ENCODE data around the gene NBR1.
A peak's percentile ranks its signal among the peaks of the same experiment; 100 is the strongest.
"Not testable (repeated sequence)": the region's sequence is repeated elsewhere in the genome, so short reads cannot be mapped to it uniquely, and the experiment has no call there.

The NBR1 gene

GRCh38 chr17:43219001-43219400 lies 48.0 kb downstream of the NBR1 start:
- peaks cover 50% of the 10 kb centered on the region for H3K4me1 Mint-ChIP-seq
- H3K9me3 Mint-ChIP-seq: no peaks in the 10 kb centered on the region
- peak overlapping the region; percentile 9 to 91 for H3K27ac Mint-ChIP-seq
- no peak for DNase-seq
- no peak for ATAC-seq
- no peak overlapping the region for H3K4me3 Mint-ChIP-seq
- H3K27me3 Mint-ChIP-seq: no peaks in the 10 kb centered on the region

DNA sequence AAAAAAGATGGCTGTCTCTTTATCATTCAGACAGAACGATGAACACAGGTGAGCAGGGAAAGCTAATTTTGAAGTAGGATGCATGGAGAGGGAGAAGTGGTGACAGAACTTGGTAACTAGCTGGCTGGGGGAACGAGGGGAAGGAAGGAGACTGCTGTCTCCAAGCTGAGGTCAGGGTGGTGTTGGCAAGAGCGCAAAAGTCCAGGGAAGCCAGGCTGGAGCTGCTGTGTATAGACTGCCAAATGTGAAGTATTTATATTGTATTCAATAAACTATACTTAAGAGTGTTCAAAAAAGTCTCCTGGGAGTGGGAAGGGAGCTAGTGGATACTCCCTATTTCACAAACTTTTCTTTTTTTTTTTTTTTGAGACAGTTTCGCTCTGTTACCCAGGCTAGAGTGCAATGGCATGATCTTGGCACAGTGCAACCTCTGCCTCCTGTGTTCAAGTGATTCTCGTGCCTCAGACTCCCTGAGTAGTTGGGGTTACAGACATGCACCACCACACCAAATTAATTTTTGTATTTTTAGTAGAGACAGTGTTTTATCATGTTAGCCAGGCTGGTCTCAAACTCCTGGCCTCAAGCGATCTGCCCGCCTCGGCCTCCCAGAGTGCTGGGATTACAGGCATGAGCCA lies 48.8 kb downstream of the NBR1 start:
- Mint-ChIP-seq H3K4me1 (peaks cover 48% of the 10 kb centered on the region), H3K27ac (peak overlapping the region in 1 of 2 donors; percentile 44), H3K4me3 (no peak overlapping the region), H3K9me3 (no peaks in the 10 kb centered on the region), H3K27me3 (no peaks in the 10 kb centered on the region)
- ATAC-seq: no peak
- DNase-seq: no peak

DNA sequence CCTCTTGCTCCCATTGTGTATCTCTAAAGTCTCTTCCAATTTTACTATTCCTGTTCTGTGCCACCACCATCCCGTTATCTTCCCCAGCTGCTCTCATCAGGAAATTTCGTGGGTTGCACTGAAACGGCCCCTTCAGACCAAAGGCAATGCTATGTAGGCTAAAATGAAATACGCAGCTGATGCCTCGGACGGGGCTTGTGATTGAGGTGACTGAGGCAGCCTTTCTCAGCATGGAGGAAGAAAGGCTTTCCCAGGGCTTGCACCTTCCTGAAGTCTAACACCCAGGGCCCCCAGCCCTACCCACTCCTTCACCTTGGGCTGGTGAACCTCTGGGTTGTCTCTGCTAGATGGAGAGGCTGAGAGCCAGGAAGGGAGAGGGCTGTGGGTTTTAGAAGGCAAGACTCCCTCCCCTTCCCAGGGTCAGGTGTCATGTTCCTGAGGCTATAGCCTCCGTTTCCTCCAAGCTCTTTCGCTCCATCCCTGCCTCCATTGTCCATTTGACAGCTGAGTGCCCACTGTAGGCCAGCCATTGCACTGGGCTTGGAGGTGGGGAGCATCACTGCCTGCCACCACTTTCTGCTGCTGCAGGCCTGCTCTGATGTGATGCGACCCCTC lies 49.6 kb downstream of the NBR1 start:
- no peak overlapping the region for H3K4me3 Mint-ChIP-seq
- DNase-seq: no peak
- H3K4me1 Mint-ChIP-seq: peaks cover 48% of the 10 kb centered on the region
- no peak overlapping the region for H3K27ac Mint-ChIP-seq
- no peaks in the 10 kb centered on the region for H3K27me3 Mint-ChIP-seq
- no peaks in the 10 kb centered on the region for H3K9me3 Mint-ChIP-seq
- no peak for ATAC-seq

DNA sequence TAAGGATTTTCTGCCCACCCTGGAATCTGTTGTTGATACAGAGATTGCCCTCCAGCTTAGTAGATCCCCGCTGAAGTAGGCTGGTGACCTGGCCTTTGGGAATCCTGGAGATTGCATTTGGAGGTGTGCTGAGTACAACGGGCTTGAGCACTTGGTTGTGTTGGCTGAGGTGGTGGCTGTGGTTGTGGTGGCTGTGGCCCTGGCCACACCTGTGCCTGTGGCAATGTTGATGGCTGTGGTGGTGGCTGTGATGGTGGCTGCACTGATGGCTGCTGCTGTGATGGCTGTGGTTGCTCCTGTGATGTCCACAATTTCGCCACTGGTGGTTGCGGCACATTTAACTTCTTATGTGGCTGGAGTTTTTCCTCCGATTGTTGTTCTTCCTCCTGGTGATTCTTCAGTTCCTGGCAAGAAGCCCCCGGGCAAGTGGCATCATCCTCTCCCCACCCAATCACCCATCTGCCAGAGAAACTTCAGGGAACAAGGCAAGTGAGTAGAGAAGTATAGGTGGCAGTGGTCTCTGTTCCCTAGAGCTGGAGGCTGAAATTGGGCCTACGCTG lies 53.2 kb downstream of the NBR1 start:
- DNase-seq (no peak), ATAC-seq (no peak)
- Mint-ChIP-seq H3K27me3 (no peaks in the 10 kb centered on the region), H3K4me1 (peaks cover 12% of the 10 kb centered on the region), H3K27ac (peak overlapping the region in 1 of 2 donors; percentile 42), H3K9me3 (no peaks in the 10 kb centered on the region), H3K4me3 (no peak overlapping the region)

DNA sequence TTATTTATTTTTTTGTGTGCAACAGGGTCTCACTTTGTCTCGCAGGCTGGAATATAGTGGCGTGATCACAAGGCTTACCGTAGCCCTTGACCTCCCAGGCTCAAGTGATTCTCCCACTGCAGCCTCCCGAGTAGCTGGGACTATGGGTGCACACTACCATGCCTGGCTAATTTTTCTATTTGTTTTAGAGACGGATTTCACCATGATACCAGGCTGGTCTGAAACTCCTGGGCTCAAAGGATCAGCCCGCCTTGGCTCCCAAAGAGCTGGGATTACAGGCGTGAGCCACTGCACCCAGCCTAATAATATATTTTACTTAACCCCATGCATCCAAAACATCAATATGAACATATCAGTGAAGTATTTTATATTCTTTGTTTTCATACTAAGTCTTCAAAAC lies 55.4 kb downstream of the NBR1 start:
- H3K27ac Mint-ChIP-seq: no peak overlapping the region
- no peak overlapping the region for H3K4me3 Mint-ChIP-seq
- H3K4me1 Mint-ChIP-seq: peaks cover 3% of the 10 kb centered on the region
- no peak for DNase-seq
- no peaks in the 10 kb centered on the region for H3K9me3 Mint-ChIP-seq
- H3K27me3 Mint-ChIP-seq: no peaks in the 10 kb centered on the region
- ATAC-seq: no peak

GRCh38 chr17:43228020-43228782 lies 57.2 kb downstream of the NBR1 start, which contains the start of gene CCDC200:
Gene CCDC200 (minus strand): TSS chr17:43228623. CDS start chr17:43228554, 69 bp downstream.
- H3K9me3 Mint-ChIP-seq, DNase-seq, H3K27ac Mint-ChIP-seq, H3K4me1 Mint-ChIP-seq, ATAC-seq, H3K4me3 Mint-ChIP-seq, H3K27me3 Mint-ChIP-seq: not testable (repeated sequence)

DNA sequence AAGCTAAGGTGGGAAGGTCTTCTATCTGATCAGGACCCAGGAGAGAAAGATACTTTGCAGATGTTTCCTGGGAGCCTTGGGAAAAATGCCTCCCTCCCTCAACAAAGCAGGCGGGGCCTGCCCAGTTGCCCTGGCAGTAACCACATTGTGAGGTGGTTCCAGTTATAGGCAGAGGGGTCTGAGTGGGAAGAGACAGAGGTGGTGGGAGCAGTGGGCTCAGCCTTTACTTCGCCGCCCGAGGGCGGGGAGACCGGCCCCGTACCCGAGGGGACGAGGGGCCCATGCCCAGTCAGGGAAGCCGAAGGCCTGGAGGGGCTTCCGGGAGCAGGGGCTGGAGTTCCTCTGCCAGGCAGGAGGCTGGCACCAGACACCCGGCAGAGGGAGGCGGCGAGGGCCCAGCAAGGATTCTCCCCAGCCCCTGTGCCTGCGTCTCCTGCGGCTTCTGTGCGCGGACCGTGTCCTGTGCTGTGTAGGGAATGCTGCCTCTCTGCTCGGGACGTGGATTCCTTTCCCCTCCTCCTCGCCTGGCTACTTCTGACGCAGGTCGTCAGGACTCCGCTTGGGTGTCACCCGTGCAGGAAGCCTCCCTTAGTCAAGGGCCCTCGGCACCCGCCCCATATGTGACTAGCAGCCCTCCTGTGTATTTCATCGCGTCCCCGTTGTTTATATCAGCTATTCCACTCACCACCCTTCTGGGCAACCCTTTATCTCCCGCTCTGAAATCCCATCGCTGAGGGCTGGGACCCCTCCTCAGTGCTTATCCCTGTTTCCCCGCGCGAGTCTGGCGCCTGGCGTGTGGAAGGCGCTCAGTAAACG lies 60.4 kb downstream of the NBR1 start:
- not testable (repeated sequence) for H3K9me3 Mint-ChIP-seq, H3K27me3 Mint-ChIP-seq, H3K4me1 Mint-ChIP-seq, ATAC-seq
- peak in 1 of 2 donors; percentile 6 for DNase-seq
- Mint-ChIP-seq H3K27ac (peak overlapping the region in 1 of 2 donors; percentile 34), H3K4me3 (peak overlapping the region in 1 of 2 donors; percentile 35)

DNA sequence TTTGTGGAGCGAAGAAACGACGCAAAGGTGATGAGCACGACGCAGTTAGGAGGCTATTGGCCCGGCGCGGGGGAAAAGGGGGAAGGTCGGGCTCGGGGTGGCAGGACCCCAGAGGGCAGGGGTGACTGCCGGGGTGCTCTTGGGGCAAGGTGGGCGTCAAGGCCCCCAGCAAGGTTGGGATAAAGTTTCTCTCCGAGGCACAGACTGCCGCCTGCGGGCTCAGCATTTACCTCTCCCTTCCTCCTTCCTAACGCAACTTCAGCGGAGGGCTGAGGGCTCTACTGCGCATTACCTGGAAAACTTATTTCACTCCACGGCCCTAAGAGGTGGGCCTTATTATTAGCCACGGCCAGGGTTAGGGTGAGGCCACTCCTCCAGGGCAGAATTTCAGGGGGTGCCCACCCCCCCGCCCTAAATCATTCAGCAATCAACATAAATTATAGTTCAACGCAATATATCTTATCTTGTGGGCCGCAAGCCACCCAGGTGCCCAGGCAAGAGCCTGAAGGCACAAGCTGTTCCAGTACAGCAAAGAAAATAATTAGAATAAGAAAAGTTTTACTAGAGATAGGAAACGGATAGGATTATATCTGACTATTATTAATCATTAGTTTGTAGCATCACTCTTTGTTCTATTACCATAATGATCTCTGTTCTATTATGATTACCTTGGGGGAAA lies 61.1 kb downstream of the NBR1 start:
- Mint-ChIP-seq H3K27ac (peak overlapping the region; percentile 35 to 82), H3K4me3 (peak overlapping the region in 1 of 2 donors; percentile 35)
- not testable (repeated sequence) for ATAC-seq

GRCh38 chr17:43233263-43233662 lies 62.2 kb downstream of the NBR1 start:
- ATAC-seq, H3K27me3 Mint-ChIP-seq, H3K4me3 Mint-ChIP-seq, H3K9me3 Mint-ChIP-seq, H3K27ac Mint-ChIP-seq, DNase-seq, H3K4me1 Mint-ChIP-seq: not testable (repeated sequence)

More for the DNA sequence above, 61.1 kb downstream of the NBR1 start:
- H3K4me1 Mint-ChIP-seq, H3K9me3 Mint-ChIP-seq, H3K27me3 Mint-ChIP-seq: not testable (repeated sequence)
- peak; percentile 47 to 48 for DNase-seq

GRCh38 chr17:43233877-43234276 lies 62.9 kb downstream of the NBR1 start, which contains the start of gene RNU2-1:
Gene RNU2-1 (minus strand): TSS chr17:43233977.
- H3K4me1 Mint-ChIP-seq, H3K9me3 Mint-ChIP-seq: not testable (repeated sequence)

DNA sequence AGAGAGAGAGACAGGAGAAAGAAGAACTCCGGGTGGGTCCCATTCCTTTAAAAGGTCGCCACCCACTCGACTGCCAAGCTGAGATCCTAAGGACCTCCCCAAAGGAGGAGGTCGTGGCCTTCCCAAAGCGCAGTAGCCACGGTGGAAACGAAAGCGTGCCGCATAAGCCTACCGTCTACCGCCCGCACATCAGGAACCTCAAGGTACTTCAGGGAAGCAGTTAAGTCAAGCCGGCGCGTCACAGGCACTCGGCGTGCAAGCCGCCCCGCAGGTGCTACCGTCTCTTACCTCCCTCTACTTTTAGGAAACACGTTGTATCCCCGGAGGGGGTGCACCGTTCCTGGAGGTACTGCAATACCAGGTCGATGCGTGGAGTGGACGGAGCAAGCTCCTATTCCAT lies 68.6 kb downstream of the NBR1 start:
- not testable (repeated sequence) for H3K4me1 Mint-ChIP-seq, DNase-seq, H3K9me3 Mint-ChIP-seq, H3K27me3 Mint-ChIP-seq, H3K4me3 Mint-ChIP-seq
- peak overlapping the region in 1 of 2 donors; percentile 27 for H3K27ac Mint-ChIP-seq
- peak; percentile 67 for ATAC-seq

More at GRCh38 chr17:43233877-43234276, 62.9 kb downstream of the NBR1 start, which contains the start of gene RNU2-1:
- not testable (repeated sequence) for H3K27ac Mint-ChIP-seq, H3K27me3 Mint-ChIP-seq, H3K4me3 Mint-ChIP-seq, ATAC-seq, DNase-seq

GRCh38 chr17:43240596-43241352 lies 69.8 kb downstream of the NBR1 start:
- H3K9me3 Mint-ChIP-seq, H3K27me3 Mint-ChIP-seq, H3K27ac Mint-ChIP-seq, H3K4me3 Mint-ChIP-seq, H3K4me1 Mint-ChIP-seq: not testable (repeated sequence)
- ATAC-seq (peak; percentile 71), DNase-seq (peak in 1 of 2 donors; percentile 19)

GRCh38 chr17:43246456-43246855 lies 75.4 kb downstream of the NBR1 start:
- not testable (repeated sequence) for H3K27ac Mint-ChIP-seq, ATAC-seq, H3K9me3 Mint-ChIP-seq, H3K4me1 Mint-ChIP-seq, H3K4me3 Mint-ChIP-seq, H3K27me3 Mint-ChIP-seq
- peak; percentile 73 to 82 for DNase-seq
